ENCODE data around the gene NLRX1.
"Not testable (repeated sequence)": the region's sequence is repeated elsewhere in the genome, so short reads cannot be mapped to it uniquely, and the experiment has no call there.

The NLRX1 gene, protein sequence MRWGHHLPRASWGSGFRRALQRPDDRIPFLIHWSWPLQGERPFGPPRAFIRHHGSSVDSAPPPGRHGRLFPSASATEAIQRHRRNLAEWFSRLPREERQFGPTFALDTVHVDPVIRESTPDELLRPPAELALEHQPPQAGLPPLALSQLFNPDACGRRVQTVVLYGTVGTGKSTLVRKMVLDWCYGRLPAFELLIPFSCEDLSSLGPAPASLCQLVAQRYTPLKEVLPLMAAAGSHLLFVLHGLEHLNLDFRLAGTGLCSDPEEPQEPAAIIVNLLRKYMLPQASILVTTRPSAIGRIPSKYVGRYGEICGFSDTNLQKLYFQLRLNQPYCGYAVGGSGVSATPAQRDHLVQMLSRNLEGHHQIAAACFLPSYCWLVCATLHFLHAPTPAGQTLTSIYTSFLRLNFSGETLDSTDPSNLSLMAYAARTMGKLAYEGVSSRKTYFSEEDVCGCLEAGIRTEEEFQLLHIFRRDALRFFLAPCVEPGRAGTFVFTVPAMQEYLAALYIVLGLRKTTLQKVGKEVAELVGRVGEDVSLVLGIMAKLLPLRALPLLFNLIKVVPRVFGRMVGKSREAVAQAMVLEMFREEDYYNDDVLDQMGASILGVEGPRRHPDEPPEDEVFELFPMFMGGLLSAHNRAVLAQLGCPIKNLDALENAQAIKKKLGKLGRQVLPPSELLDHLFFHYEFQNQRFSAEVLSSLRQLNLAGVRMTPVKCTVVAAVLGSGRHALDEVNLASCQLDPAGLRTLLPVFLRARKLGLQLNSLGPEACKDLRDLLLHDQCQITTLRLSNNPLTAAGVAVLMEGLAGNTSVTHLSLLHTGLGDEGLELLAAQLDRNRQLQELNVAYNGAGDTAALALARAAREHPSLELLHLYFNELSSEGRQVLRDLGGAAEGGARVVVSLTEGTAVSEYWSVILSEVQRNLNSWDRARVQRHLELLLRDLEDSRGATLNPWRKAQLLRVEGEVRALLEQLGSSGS

DNA sequence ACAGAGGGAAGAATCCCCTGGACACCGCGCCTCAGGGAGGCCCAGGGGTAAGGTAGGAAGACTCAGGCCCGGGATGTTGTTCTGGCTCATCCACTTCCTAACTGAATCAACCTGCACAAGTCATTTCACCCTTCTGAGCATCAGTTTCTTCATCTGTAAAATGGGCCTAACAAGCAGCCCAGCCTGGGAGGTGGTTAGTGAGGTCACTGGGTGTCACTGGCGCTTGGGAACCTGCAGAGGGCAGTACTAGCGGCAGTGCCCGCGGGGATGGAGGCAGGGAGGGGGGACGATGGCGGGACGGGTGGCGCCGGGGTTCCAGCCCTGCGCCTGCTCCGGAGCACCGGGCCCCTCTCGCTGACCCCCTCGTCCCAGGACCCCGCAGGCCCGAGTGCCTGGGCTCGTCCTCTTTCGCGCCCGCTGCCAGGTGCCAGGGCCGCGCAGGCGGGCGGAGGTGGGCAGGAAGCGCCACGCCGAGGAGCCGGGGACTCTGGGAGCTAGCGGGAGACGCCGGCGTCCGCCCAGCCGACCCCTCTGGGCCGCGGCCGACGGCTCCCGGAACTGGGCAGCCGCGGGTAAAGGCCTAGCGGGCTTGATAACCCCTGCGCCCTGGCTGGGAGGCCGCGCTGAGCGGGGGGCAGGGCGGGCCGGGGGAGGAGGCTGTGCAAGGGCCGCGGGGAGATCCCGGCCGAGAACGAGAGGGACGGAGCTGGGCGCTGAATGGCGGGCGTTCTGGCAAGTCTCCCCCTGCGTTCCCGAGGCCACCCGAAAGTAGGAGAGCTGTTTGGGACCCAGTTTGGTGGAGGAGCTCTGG lies at the start of gene NLRX1:
TSS of gene NLRX1 (plus strand) at position 255 of the 811 bp plus-strand sequence. CDS start 2,679 bp downstream, outside the sequence.
- peak; percentile 95 for DNase-seq (ENCODE audit: low spot score)

DNA sequence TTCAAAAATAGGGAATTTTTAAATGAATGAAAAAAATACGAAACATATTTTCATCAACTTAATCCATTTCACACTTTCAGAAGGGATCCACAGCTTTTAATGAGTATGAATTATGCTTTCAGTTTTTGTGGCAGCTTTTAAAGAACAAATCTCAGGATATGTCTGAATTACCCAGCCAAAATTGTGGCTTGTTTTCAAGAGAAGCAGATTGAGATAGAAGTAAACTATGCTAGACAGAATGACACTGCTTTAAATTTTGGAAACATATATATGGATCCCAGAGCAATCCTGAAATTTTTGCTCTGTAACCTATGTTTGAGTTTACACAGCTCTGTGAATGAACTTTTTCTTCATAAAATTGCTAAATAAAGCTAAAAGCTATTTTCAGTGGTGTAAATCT lies 49.6 kb upstream of the NLRX1 start:
- DNase-seq (ENCODE audit: low spot score): no peak

DNA sequence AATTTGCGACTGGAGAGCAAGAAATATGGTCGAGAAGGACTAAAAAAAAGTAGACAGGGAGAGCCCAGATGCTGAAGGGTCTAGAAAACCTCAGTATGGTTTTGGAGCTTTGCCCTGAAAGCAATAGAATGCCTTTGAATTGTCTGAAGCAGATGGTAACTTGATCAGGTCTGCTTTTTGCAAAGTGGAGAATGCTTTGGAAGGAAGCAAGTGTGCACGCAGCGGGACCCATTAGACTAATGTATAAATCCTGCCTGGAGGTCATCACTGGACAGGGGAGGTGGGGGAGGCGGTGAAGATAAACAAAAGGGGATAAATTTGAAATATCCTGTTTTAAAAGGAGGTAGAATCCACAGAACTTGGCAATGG lies 47.9 kb upstream of the NLRX1 start:
- DNase-seq (ENCODE audit: low spot score): no peak

DNA sequence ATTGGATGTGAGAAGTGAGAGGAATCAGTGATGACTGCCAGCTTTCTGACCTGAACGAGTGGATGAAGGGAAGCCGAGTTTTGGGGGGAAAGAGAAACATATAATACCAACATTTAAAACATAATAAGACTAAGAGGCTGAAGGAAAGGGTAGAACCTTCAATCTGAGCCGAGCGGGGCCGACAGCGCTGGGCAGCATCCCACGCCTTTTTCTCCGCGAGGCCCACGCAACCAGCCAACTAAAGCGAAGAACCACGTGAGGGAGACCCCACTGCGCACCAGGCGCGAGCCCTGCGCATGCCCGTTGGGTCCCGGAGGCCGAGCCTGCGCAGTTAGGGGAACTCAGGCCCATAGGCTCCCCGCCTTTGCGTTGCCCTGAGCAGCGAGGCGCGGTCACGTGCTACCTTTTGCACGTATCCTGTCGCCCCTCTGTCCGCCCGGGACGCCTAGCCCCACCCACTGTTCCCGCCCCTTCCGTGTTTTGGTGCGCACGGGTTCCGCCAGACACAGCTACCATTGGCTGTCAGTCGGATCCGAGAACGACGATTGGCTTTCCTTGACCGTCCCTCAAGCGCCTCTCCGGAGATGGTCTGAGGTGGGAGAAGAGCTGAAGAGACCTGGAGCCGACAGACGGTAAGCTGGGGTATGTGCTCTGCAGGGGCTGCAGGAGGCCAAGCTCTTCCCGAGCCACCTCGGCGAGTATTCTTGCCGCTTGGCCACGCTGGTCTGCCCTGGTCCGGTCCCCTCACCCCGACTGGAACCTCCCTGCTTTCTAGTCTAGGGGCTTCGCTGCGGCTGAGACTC lies 47.3 kb upstream of the NLRX1 start, which contains the start of gene HINFP:
TSS of gene HINFP (plus strand) at position 573 of the 803 bp plus-strand sequence. CDS start 5,365 bp downstream, outside the sequence.
- peak; percentile 97 for DNase-seq (ENCODE audit: low spot score)

DNA sequence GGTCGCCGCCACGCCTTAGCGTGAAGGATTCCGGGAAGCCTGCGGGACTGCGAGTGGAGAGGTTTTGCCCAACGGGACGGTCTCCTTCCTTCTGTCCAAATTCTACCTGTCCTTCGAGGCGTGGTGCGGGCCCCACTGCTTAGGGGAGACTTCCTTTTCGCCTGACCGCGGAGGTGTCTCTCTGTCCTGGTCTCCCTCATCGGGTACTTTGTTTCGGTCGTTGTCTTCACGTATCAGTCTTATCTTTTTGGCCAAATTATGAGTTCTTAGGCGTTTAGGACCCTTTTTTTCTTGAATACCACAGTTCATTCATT lies 46.8 kb upstream of the NLRX1 start:
- no peak for DNase-seq (ENCODE audit: low spot score)

DNA sequence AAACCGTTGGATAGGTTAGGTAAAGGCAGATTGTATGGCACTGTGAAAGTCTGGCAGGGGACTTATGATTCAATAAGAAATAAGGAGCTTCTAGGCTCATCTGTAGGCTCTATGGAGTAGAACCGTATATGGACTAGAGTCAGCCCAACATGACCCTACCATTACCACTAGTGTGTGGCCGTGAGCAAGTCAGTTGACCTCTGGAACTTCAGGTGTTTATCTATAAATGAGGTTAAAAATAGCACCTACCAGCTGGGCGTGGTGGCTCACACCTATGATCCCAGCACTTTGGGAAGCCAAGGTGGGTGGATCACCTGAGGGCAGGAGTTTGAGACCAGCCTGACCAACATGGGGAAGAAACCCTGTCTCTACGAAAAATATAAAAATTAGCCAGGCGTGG lies 42.7 kb upstream of the NLRX1 start:
- no peak for DNase-seq (ENCODE audit: low spot score)

DNA sequence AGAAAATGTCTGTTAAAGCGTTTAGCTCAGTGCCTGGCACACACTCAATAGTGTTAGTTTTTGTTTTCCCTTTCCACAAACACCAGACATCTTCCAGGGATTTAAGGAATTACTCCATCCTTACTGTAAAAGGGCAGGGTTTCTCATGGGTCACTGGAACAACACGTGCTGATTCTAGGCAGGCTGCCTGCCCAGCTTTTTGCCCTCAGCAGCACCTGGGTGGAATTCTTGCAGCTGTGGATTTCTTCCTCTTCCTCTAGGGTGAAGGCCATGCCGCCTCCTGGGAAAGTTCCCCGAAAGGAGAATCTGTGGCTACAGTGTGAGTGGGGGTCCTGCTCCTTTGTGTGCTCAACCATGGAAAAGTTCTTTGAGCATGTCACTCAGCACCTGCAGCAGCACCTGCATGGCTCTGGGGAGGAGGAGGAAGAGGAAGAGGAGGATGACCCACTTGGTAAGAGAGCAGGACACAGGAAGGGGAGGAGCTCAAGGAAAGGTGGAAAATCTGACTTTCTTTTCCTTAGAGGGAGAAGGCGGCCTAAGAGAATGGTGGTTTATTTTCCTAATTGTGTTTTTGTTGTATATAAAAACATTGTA lies 41.8 kb upstream of the NLRX1 start:
- no peak for DNase-seq (ENCODE audit: low spot score)

DNA sequence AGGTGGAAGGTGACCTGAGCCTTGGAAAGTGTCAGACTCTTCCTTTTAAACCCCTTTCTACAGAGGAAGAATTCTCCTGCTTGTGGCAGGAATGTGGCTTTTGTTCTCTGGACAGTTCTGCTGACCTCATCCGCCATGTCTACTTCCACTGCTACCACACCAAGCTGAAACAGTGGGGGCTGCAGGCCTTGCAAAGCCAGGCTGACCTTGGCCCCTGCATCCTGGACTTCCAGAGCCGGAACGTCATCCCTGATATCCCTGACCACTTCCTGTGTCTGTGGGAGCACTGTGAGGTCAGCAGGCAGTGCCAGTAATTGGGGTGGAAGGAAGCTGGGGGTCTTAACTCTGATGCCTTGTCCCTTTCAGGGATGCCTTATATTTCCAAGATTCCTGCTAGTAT lies 37.9 kb upstream of the NLRX1 start:
- no peak for DNase-seq (ENCODE audit: low spot score)

DNA sequence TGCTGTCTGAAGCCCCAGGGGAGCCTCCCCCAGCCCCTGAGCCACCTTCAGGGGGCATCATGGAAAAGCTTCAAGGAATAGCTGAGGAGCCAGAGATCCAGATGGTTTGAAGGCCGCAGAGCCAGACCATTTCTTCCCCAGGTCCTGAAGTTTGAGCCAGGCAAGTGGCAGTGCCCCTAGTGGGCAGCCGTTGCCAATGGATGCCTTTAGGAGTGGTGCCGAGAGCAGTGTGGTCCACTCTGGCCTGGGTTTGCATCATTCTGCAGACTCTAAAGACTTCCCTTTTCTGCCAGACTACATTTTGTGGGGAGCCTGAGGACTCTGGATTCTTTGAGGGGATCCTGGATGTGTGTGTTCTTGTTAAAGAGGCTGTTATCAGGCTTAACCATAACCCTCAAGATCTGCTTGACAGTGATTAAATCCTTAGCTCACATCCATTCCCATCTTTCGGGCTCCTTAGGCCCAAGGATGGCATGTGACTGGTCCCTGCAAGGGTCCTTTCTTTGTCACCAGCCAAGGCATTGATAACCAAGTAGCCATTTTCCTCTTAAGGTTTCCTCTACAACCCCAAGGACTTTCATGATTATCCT lies 34.0 kb upstream of the NLRX1 start:
- peak; percentile 65 for DNase-seq (ENCODE audit: low spot score)

DNA sequence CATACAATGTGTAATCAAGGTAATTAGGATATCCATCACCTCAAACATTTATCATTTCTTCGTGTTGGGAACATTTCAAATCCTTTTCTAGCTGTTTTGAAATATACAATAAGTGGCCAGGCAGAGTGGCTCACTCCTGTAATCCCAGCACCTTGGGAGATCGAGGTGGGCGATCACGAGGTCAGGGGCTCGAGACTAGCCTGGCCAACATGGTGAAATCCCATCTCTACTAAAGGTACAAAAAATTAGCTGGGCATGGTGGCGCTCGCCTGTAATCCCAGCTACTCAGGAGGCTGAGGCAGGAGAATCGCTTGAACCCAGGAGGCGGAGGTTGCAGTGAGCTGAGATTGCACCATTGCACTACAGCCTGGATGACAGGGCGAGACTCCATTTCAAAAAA lies 29.2 kb upstream of the NLRX1 start:
- DNase-seq (ENCODE audit: low spot score): not testable (repeated sequence)

DNA sequence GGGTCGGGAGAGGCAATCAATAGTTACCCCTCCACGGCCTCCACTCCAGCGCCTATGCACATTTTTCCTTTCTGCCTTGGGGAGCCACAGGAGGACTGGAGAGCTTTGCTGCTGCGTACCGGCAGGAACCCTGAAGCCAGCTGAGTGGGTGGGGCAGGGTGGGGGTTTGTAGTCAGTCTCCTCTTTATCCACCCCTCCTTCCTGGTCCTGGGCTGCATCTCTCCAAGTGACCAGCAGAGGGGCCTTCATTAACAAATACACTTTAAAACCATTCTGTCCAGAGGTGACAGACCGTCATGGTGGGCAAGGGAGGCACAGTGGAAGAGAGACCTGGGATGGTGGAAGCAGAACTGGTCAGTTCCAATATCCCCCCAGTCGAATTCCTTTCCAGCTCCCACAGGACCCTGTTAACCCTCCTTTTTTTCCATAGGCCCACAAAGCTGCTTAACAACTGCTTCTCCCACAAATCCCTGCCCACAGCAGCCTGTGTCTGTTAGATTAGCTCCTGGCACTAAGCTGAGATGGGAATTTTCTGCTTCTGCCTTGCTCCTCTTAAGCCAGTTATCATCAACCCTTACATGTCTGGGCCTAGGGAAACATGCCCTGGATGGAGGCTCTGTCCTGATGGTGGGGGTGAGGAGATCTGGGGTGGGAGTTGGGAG lies 23.6 kb upstream of the NLRX1 start:
- peak; percentile 88 for DNase-seq (ENCODE audit: low spot score)

DNA sequence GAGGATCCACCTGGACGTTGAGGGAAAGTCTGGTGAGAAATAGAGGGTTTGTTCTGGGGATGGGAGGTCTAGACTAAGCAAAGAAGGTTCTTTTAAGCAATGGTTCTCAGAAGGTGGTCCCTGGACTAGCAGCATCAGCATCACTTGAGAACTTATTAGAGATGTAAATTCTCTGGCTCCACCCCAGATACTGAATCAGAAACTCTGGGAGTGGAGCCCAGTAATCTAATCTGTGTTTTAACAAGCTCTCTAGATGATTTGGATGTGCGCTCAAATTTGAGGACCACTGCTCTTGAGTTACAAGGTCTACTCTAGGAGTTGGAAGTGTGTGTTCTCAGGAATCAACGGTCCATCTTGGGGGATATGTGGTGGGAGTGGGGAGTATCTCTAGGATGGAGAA lies 23.0 kb upstream of the NLRX1 start:
- no peak for DNase-seq (ENCODE audit: low spot score)

DNA sequence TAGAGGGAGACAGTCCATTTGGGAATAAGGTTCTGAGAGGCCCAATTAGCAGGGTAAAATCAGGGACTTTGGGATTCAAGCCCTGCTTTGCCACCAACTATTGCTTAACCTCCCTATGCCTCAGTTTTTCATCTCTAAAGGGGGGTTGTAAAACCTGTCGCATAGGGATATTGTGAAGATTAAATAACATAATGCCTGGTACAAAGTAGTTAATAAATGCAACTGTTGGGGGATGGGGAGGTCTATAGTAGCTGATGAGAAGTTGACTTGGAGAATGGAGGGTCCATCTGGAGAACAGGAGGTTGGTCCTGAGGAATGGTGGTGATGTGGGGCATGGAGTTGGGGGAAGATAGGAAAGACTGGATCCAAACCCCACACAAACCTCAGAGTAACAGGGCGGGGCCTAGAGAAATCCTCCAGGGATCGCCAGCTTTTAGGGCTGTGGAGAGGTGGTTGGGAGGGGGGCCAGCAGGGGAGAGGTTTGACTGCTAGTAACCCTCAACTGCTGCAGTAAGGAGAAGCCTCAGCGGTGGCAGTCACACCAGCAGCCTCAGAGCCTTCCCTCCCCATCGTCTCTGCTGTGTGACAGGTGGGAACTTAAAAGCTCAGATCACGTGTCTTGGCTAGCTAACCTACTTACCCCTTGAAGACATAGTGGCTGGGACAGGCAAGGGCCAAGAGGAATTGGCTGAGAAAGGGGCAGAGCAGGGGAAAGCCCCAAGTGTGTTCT lies 20.8 kb upstream of the NLRX1 start:
- DNase-seq (ENCODE audit: low spot score): peak; percentile 69

DNA sequence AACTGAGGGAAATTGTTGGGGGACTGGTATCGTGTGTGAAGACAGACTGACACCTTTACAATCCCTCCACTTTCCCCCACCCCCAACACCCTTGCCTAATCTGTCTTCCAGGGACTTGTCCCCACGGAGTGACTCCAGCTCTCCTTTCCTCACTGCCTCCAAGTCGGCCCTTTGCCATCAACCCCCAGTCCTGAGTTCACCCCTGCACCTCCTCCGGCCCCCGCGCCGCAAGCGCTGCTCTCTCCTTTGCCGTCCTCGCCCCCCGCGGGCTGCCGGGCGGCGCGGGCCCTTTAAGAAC lies 19.9 kb upstream of the NLRX1 start:
- no peak for DNase-seq (ENCODE audit: low spot score)

DNA sequence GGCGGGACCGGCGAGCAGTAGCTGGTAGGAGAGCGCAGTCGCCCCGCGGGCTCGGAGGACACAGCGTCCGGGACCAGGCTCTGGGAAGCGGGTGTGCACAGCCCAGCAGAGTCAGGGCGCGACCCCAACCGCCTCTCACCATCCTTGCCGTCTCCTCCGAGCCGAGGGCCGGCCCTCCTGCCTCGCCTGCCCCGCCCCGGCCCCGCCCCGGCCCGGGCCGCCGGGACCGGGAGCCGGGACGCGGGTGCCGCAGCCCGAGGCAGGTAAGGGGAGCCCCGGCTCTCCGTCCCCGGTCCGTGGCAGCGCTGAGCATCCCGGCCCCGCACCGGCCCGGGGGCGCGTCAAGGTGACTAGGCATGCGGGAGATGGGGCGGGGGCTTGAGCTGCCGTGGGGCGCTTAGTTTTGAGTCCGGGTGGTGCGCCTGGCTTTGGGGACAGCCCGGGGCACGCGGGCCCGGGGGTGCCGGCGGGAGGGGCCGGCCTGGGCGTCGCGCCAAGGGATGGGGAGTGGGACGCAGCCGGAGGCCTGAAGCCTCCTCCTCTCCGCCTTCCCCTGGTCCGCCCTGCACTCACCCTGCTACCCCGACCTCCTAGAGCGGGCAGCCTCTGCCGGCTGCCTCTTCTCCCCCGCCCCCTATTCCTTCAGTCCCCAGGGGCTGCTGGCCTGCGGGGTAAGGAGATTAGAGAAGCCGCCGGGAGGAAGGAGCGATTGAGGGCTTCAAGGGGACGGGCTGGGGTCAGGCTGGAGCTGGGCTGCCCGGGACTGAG lies 19.3 kb upstream of the NLRX1 start, which contains the start of gene ABCG4:
TSS of gene ABCG4 (plus strand) at position 35 of the 768 bp plus-strand sequence. CDS start 914 bp downstream, outside the sequence.
- DNase-seq (ENCODE audit: low spot score): peak; percentile 81

DNA sequence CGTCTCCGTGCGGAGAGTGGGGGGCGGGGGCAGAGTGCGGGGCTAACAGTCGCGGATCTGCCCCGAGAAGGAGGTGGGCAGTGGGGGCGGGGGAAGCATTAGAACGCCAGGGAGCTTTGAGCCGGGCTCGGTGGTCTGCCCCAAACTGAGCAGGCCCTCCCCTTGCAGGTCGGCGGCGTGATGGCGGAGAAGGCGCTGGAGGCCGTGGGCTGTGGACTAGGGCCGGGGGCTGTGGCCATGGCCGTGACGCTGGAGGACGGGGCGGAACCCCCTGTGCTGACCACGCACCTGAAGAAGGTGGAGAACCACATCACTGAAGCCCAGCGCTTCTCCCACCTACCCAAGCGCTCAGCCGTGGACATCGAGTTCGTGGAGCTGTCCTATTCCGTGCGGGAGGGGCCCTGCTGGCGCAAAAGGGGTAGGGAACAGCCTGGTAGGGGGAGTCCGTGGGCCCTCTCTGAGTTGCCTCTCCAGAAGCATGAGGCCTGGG lies 18.7 kb upstream of the NLRX1 start:
- no peak for DNase-seq (ENCODE audit: low spot score)

DNA sequence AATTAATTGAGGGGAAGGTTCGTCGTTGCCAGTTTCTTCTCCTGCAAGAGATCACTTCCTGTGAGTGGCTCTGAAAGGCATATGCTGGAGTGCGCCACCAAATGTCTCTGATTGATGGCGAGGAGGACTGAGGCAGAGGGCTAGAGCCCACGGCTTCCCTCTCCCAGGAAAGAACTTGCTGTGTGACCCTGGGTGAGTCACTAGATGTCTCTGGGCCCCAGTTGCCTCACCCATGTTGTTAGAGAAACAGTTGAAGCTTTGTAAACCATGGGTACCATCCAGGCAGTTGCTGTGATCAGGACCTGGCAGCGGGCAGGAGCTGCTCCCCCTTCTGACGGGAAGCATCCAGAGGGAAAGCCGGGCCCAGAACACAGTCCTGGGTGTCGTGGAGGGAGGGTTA lies 16.5 kb upstream of the NLRX1 start:
- no peak for DNase-seq (ENCODE audit: low spot score)

DNA sequence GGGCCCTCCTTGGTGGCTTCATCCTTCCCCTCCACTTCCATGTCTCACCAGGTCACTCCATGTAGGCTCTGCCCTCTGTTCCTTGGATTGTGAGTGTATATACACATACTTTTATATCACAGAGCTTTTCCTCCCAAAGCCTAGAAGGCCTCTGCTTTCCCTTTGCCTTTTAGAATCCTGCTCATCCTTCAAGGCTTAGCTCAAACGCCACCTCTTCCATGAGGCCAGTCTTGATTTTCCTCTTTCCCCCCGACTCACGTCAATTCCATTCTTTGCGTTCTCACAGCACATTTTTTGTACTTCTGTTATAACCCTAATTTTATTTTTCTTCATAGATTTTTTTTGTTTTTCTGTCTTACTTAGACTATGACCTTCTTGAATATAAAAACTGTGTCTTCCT lies 15.9 kb upstream of the NLRX1 start:
- no peak for DNase-seq (ENCODE audit: low spot score)

All from D341Med (cell line).